ENCODE results near the gene WNT7A.

WNT7A gene

GRCh38 chr3:13781417-13781816 lies 98.5 kb downstream of the WNT7A start:
- H3K27me3 Mint-ChIP-seq, result peaks cover 46 to 61% of the 10 kb centered on the region in 2 donors
- ATAC-seq (replicated peaks) (no peak), DNase-seq (no peak)
- H3K4me1 Mint-ChIP-seq (ENCODE audit: low read depth in 2 of 2), result peaks cover 0 to 6% of the 10 kb centered on the region in 2 donors
- H3K36me3 Mint-ChIP-seq (ENCODE audit: insufficient read depth), result no peaks in the 10 kb centered on the region
- no peaks in the 10 kb centered on the region for H3K9me3 Mint-ChIP-seq
- no peak overlapping the region for H3K4me3 Mint-ChIP-seq
- no peak overlapping the region for H3K27ac Mint-ChIP-seq

- Mint-ChIP-seq H3K27me3 (peaks cover 45 to 68% of the 10 kb centered on the region in 2 donors), H3K27ac (no peak overlapping the region), H3K9me3 (no peaks in the 10 kb centered on the region), H3K36me3 (ENCODE audit: insufficient read depth) (no peaks in the 10 kb centered on the region), H3K4me3 (no peak overlapping the region), H3K4me1 (ENCODE audit: low read depth in 2 of 2) (peaks cover 0 to 6% of the 10 kb centered on the region in 2 donors)
- ATAC-seq (replicated peaks) (no peak), DNase-seq (no peak)
These were observed 99.3 kb downstream of the WNT7A start for GRCh38 chr3:13780432-13781176.

- DNase-seq (no peak), ATAC-seq (replicated peaks) (no peak)
- no peaks in the 10 kb centered on the region for H3K36me3 Mint-ChIP-seq (ENCODE audit: insufficient read depth)
- H3K4me3 Mint-ChIP-seq, result no peak overlapping the region
- no peaks in the 10 kb centered on the region for H3K9me3 Mint-ChIP-seq
- no peaks in the 10 kb centered on the region for H3K4me1 Mint-ChIP-seq (ENCODE audit: low read depth in 2 of 2)
- no peak overlapping the region for H3K27ac Mint-ChIP-seq
- peaks cover 31 to 72% of the 10 kb centered on the region in 2 donors for H3K27me3 Mint-ChIP-seq
These were observed 103.4 kb downstream of the WNT7A start for GRCh38 chr3:13776253-13777050.

- no peak overlapping the region for H3K4me3 Mint-ChIP-seq
- no peaks in the 10 kb centered on the region for H3K36me3 Mint-ChIP-seq (ENCODE audit: insufficient read depth)
- H3K9me3 Mint-ChIP-seq, result no peaks in the 10 kb centered on the region
- H3K4me1 Mint-ChIP-seq (ENCODE audit: low read depth in 2 of 2), result peaks cover 0 to 10% of the 10 kb centered on the region in 2 donors
- no peak overlapping the region for H3K27ac Mint-ChIP-seq
- ATAC-seq (replicated peaks) (no peak), DNase-seq (no peak)
- peaks cover 30 to 91% of the 10 kb centered on the region in 2 donors for H3K27me3 Mint-ChIP-seq
These were observed 106.8 kb downstream of the WNT7A start for GRCh38 chr3:13772885-13773745.

GRCh38 chr3:13772321-13772745 lies 107.5 kb downstream of the WNT7A start:
- DNase-seq (no peak), ATAC-seq (replicated peaks) (no peak)
- H3K27me3 Mint-ChIP-seq, result peaks cover 30 to 86% of the 10 kb centered on the region in 2 donors
- H3K9me3 Mint-ChIP-seq, result no peaks in the 10 kb centered on the region
- H3K36me3 Mint-ChIP-seq (ENCODE audit: insufficient read depth), result no peaks in the 10 kb centered on the region
- H3K27ac Mint-ChIP-seq, result no peak overlapping the region
- H3K4me1 Mint-ChIP-seq (ENCODE audit: low read depth in 2 of 2), result peaks cover 0 to 10% of the 10 kb centered on the region in 2 donors
- no peak overlapping the region for H3K4me3 Mint-ChIP-seq

GRCh38 chr3:13771496-13771895 lies 108.4 kb downstream of the WNT7A start:
- DNase-seq (no peak), ATAC-seq (replicated peaks) (no peak)
- peak overlapping the region in 1 of 2 donors; percentile 59 for H3K27ac Mint-ChIP-seq
- H3K4me1 Mint-ChIP-seq (ENCODE audit: low read depth in 2 of 2), result peaks cover 0 to 10% of the 10 kb centered on the region in 2 donors
- peaks cover 25 to 78% of the 10 kb centered on the region in 2 donors for H3K27me3 Mint-ChIP-seq
- H3K4me3 Mint-ChIP-seq, result no peak overlapping the region
- H3K9me3 Mint-ChIP-seq, result no peaks in the 10 kb centered on the region
- no peaks in the 10 kb centered on the region for H3K36me3 Mint-ChIP-seq (ENCODE audit: insufficient read depth)

GRCh38 chr3:13770170-13771169 lies 109.4 kb downstream of the WNT7A start:
- DNase-seq, result no peak
- H3K27ac Mint-ChIP-seq, result peak overlapping the region in 1 of 2 donors; percentile 59
- no peaks in the 10 kb centered on the region for H3K36me3 Mint-ChIP-seq (ENCODE audit: insufficient read depth)
- H3K4me3 Mint-ChIP-seq, result no peak overlapping the region
- H3K9me3 Mint-ChIP-seq, result no peaks in the 10 kb centered on the region
- H3K27me3 Mint-ChIP-seq, result peaks cover 23 to 68% of the 10 kb centered on the region in 2 donors
- peaks cover 0 to 10% of the 10 kb centered on the region in 2 donors for H3K4me1 Mint-ChIP-seq (ENCODE audit: low read depth in 2 of 2)
- ATAC-seq (replicated peaks), result no peak

GRCh38 chr3:13769422-13769821 lies 110.4 kb downstream of the WNT7A start:
- Mint-ChIP-seq H3K27me3 (peaks cover 24 to 61% of the 10 kb centered on the region in 2 donors), H3K4me3 (no peak overlapping the region), H3K27ac (no peak overlapping the region), H3K9me3 (no peaks in the 10 kb centered on the region), H3K4me1 (ENCODE audit: low read depth in 2 of 2) (peaks cover 0 to 10% of the 10 kb centered on the region in 2 donors), H3K36me3 (ENCODE audit: insufficient read depth) (no peaks in the 10 kb centered on the region)
- DNase-seq (no peak), ATAC-seq (replicated peaks) (no peak)

- Mint-ChIP-seq H3K9me3 (no peaks in the 10 kb centered on the region), H3K4me3 (no peak overlapping the region), H3K27me3 (peaks cover 22 to 61% of the 10 kb centered on the region in 2 donors), H3K4me1 (ENCODE audit: low read depth in 2 of 2) (peaks cover 0 to 10% of the 10 kb centered on the region in 2 donors), H3K36me3 (ENCODE audit: insufficient read depth) (no peaks in the 10 kb centered on the region), H3K27ac (no peak overlapping the region)
- ATAC-seq (replicated peaks) (no peak), DNase-seq (no peak)
These were observed 111.4 kb downstream of the WNT7A start for GRCh38 chr3:13768453-13768852.

GRCh38 chr3:13767896-13768295 lies 112.0 kb downstream of the WNT7A start:
- Mint-ChIP-seq H3K4me1 (ENCODE audit: low read depth in 2 of 2) (peaks cover 0 to 10% of the 10 kb centered on the region in 2 donors), H3K9me3 (no peaks in the 10 kb centered on the region), H3K4me3 (no peak overlapping the region), H3K36me3 (ENCODE audit: insufficient read depth) (no peaks in the 10 kb centered on the region), H3K27ac (no peak overlapping the region), H3K27me3 (peaks cover 21 to 61% of the 10 kb centered on the region in 2 donors)
- DNase-seq (no peak), ATAC-seq (replicated peaks) (no peak)

GRCh38 chr3:13767030-13767429 lies 112.8 kb downstream of the WNT7A start:
- no peaks in the 10 kb centered on the region for H3K36me3 Mint-ChIP-seq (ENCODE audit: insufficient read depth)
- no peak for ATAC-seq (replicated peaks)
- H3K4me3 Mint-ChIP-seq, result no peak overlapping the region
- H3K27ac Mint-ChIP-seq, result no peak overlapping the region
- H3K9me3 Mint-ChIP-seq, result no peaks in the 10 kb centered on the region
- DNase-seq, result no peak
- peaks cover 17 to 59% of the 10 kb centered on the region in 2 donors for H3K27me3 Mint-ChIP-seq
- H3K4me1 Mint-ChIP-seq (ENCODE audit: low read depth in 2 of 2), result peaks cover 0 to 10% of the 10 kb centered on the region in 2 donors

Measured in effector memory CD8-positive, alpha-beta T cell (primary cell).